Hair follicular keratinocyte (primary cell): Measurements from ENCODE around the gene LIMA1. TPM values are rescaled to one million over a fixed set of nuclear protein-coding genes. Genes with fewer than 3 reads are reported as not detected.

Experiments
- total RNA-seq: library from RNA; depleted of rRNA; stranded (reverse); fragments of >200 nt; gene quantifications from 2 replicates; pipeline ENCODE4 v1.2.3, GENCODE V29; 2015

LIMA1 gene
- 253 and 363 TPM in 2 replicates for total RNA-seq

GRCh38 chr12:50283229-50283923 is at the start of gene LIMA1:
Gene LIMA1 (minus strand): TSS chr12:50283520. CDS start chr12:50248751, 34,769 bp downstream.

GRCh38 chr12:50167049-50167828 is 116.1 kb downstream of the LIMA1 start, which contains the start of gene CERS5:
Gene CERS5 (minus strand): TSS chr12:50167369. CDS start chr12:50167297, 72 bp downstream.

Other genes with a start within 250 kb of the LIMA1 start
- 3.5 and 8.4 TPM in 2 replicates for gene ASIC1, start 225.9 kb downstream of the LIMA1 start, total RNA-seq
- 68.8 and 97.3 TPM in 2 replicates for gene SMARCD1, start 198.2 kb downstream of the LIMA1 start, total RNA-seq
- 0.08 and 0.39 TPM in 2 replicates for gene GPD1, start 179.5 kb downstream of the LIMA1 start, total RNA-seq
- gene COX14, start 171.3 kb downstream of the LIMA1 start, total RNA-seq, result 54.0 and 65.0 TPM in 2 replicates
- 26.2 and 32.7 TPM in 2 replicates for gene CERS5, start 116.2 kb downstream of the LIMA1 start, total RNA-seq
- gene FAM186A, start 113.1 kb upstream of the LIMA1 start, total RNA-seq, result not detected in 2 replicates
- gene LARP4, start 117.4 kb upstream of the LIMA1 start, total RNA-seq, result 18.3 and 20.9 TPM in 2 replicates
- 20.8 and 28.1 TPM in 2 replicates for gene DIP2B, start 221.5 kb upstream of the LIMA1 start, total RNA-seq